ENCODE measurements around the gene SEMG1. TPM values are rescaled to one million over a fixed set of nuclear protein-coding genes. Genes with fewer than 3 reads are reported as not detected.

Gene SEMG1
- total RNA-seq, 2 experiments from 2014 or later, result not detected

DNA sequence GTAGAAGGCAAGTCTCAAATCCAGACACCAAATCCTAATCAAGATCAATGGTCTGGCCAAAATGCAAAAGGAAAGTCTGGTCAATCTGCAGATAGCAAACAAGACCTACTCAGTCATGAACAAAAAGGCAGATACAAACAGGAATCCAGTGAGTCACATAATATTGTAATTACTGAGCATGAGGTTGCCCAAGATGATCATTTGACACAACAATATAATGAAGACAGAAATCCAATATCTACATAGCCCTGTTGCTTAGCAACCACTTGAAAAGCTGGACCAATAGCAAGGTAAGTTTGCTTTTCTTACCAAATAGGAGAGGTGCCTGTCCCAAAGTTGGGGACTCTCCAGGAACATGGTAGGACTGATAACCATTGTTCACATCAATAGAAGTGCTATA lies 16.3 kb downstream of the SEMG1 start:
- Mint-ChIP-seq H3K9me3 (no peaks in the 10 kb centered on the region), H3K36me3 (ENCODE audit: low read depth) (no peaks in the 10 kb centered on the region), H3K27me3 (peaks cover 61% of the 10 kb centered on the region), H3K4me3 (no peak overlapping the region), H3K4me1 (ENCODE audit: low read depth) (no peaks in the 10 kb centered on the region), H3K27ac (no peak overlapping the region)
- no peaks in the 10 kb centered on the region for H3K4me1 ChIP-seq (ENCODE audit: insufficient read depth, low read length)
- H3K4me3 ChIP-seq (ENCODE audit: low read length), result no peak overlapping the region
- H3K27ac ChIP-seq (ENCODE audit: low read depth in 1 of 2, low read length in 2 of 2), result no peak overlapping the region
- intact Hi-C loops (cut with DNase I, micrococcal nuclease), result no loop called here
- DNase-seq, result no peak
- no peak for ATAC-seq (ENCODE audit: poor library complexity)
- no peak for TF ChIP-seq CTCF (IDR thresholded peaks at IDR 0.05)
- POLR2A ChIA-PET, result no interaction called here
- no peaks in the 10 kb centered on the region for H3K9me3 ChIP-seq (ENCODE audit: control insufficient read depth in 1 of 2, insufficient read depth in 1 of 2, low read length in 2 of 2)
- CTCF ChIA-PET, result no interaction called here
- H3K27me3 ChIP-seq (ENCODE audit: control insufficient read depth in 1 of 2, insufficient read depth in 2 of 2, low read length in 2 of 2), result peaks cover 10 to 18% of the 10 kb centered on the region in 2 experiments
- H3K36me3 ChIP-seq (ENCODE audit: insufficient read depth, low read length), result no peaks in the 10 kb centered on the region

GRCh38 chr20:45226287-45226686 lies 19.5 kb downstream of the SEMG1 start:
- no peak overlapping the region for H3K27ac Mint-ChIP-seq
- DNase-seq, result no peak
- Histone ChIP-seq H3K9me3 (ENCODE audit: control insufficient read depth in 1 of 2, insufficient read depth in 1 of 2, low read length in 2 of 2) (peaks cover 0 to 5% of the 10 kb centered on the region in 2 experiments), H3K27me3 (ENCODE audit: control insufficient read depth in 1 of 2, insufficient read depth in 2 of 2, low read length in 2 of 2) (peaks cover 11 to 28% of the 10 kb centered on the region in 2 experiments), H3K36me3 (ENCODE audit: insufficient read depth, low read length) (no peaks in the 10 kb centered on the region), H3K4me1 (ENCODE audit: insufficient read depth, low read length) (no peaks in the 10 kb centered on the region), H3K27ac (ENCODE audit: low read depth in 1 of 2, low read length in 2 of 2) (no peak overlapping the region), H3K4me3 (ENCODE audit: low read length) (no peak overlapping the region)
- POLR2A ChIA-PET, result no interaction called here
- no peak overlapping the region for H3K4me3 Mint-ChIP-seq
- no peaks in the 10 kb centered on the region for H3K4me1 Mint-ChIP-seq (ENCODE audit: low read depth)
- CTCF ChIA-PET, result no interaction called here
- ATAC-seq (ENCODE audit: poor library complexity), result no peak
- H3K9me3 Mint-ChIP-seq, result no peaks in the 10 kb centered on the region
- H3K36me3 Mint-ChIP-seq (ENCODE audit: low read depth), result no peaks in the 10 kb centered on the region
- H3K27me3 Mint-ChIP-seq, result peaks cover 65% of the 10 kb centered on the region
- no peak for TF ChIP-seq CTCF (IDR thresholded peaks at IDR 0.05)
- intact Hi-C loops (cut with DNase I, micrococcal nuclease), result no loop called here

DNA sequence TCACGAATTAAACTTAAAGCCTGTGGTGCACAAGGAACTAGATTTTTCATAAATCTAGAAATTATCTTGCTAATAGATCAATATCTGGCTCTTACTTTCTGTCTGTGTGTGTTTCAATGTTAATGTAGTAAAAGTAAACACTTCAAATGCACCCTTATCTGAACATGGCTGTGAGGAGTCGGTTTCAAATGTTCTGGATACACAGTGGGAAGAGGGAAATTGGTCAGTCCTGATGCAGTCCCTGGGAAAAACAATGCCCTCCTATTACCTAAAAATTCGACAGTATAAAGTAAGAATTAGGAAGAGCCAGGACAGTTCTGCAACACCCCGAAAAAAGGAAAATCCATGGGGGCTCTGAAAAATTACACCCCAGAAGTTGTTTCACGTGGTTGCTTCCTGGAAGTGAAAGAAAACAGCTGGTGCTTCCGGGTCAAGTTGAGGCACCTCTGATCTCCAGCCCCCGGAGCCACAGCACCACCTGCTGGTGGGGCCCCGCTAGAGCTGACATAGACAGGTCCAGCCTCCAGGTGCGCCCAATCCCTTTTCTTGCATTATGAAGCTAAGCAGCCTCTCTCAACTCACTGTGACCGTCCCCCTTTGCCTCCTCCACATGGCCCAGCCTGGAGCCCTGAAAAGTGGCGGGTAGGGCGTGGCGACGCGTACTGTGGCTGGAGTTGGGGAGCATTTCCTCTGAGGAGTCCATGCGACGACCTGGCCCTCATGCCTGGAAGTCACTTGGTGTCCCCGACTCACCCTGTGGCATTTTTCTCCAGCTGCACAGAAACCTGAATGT lies 22.6 kb downstream of the SEMG1 start:
- DNase-seq (peak in 8 of 14 experiments; percentile 2 to 33 (median 7)), ATAC-seq (ENCODE audit: poor library complexity) (no peak)
- ChIA-PET POLR2A (no interaction called here), CTCF (no interaction called here)
- H3K9me3 Mint-ChIP-seq, result no peaks in the 10 kb centered on the region
- Histone ChIP-seq H3K9me3 (ENCODE audit: control insufficient read depth in 1 of 2, insufficient read depth in 1 of 2, low read length in 2 of 2) (peaks cover under 1 to 5% of the 10 kb centered on the region in 2 experiments), H3K4me3 (ENCODE audit: low read length) (no peak overlapping the region), H3K4me1 (ENCODE audit: insufficient read depth, low read length) (no peaks in the 10 kb centered on the region), H3K36me3 (ENCODE audit: insufficient read depth, low read length) (no peaks in the 10 kb centered on the region), H3K27ac (ENCODE audit: low read depth in 1 of 2, low read length in 2 of 2) (no peak overlapping the region), H3K27me3 (ENCODE audit: control insufficient read depth in 1 of 2, insufficient read depth in 2 of 2, low read length in 2 of 2) (peaks cover 5 to 38% of the 10 kb centered on the region in 2 experiments)
- no peak overlapping the region for H3K27ac Mint-ChIP-seq
- no peak for TF ChIP-seq CTCF (IDR thresholded peaks at IDR 0.05)
- peaks cover 62% of the 10 kb centered on the region for H3K27me3 Mint-ChIP-seq
- intact Hi-C loops (cut with DNase I, micrococcal nuclease), result no loop called here
- H3K4me3 Mint-ChIP-seq, result no peak overlapping the region
- H3K36me3 Mint-ChIP-seq (ENCODE audit: low read depth), result no peaks in the 10 kb centered on the region
- H3K4me1 Mint-ChIP-seq (ENCODE audit: low read depth), result no peaks in the 10 kb centered on the region
